SK-N-SH treated with all-trans-retinoic acid at 6 μM for 48 hours (cell line): ENCODE results near the gene SLC38A2.

Experiments
- ATAC-seq: fragments of 200-7000 bp; cut with Tn5 transposase; 3 replicates; pipeline ENCODE4 v1.9.1; 2020; ENCODE audit warnings: mild to moderate bottlenecking, moderate library complexity
- ARNTL ChIP-seq: fragments of 450-650 bp; formaldehyde crosslinking; IDR thresholded peaks from 2 replicates; pipeline ENCODE4 v1.5.0; 2020; ENCODE audit warnings: low read depth, mild to moderate bottlenecking, moderate library complexity, borderline replicate concordance
- CREB5 ChIP-seq: fragments of 250-450 bp; sonication (Bioruptor Pico); IDR thresholded peaks from 2 replicates; pipeline ENCODE4 v1.5.1; 2020; ENCODE audit warnings: low read depth, mild to moderate bottlenecking, moderate library complexity
- CSDC2 ChIP-seq: fragments of 250-450 bp; sonication (Bioruptor Pico); IDR thresholded peaks from 2 replicates; pipeline ENCODE4 v1.5.0; 2020; ENCODE audit warnings: mild to moderate bottlenecking, moderate library complexity
- CSRNP3 ChIP-seq: fragments of 250-450 bp; sonication (Bioruptor Pico); IDR thresholded peaks from 2 replicates; pipeline ENCODE4 v1.5.1; 2021; ENCODE audit warnings: mild to moderate bottlenecking, moderate library complexity
- ESRRG ChIP-seq: fragments of 250-450 bp; sonication (Bioruptor Pico); IDR thresholded peaks from 2 replicates; pipeline ENCODE4 v1.6.1; 2021; ENCODE audit warnings: mild to moderate bottlenecking
- GLIS3 ChIP-seq: fragments of 250-450 bp; sonication (Bioruptor Pico); IDR thresholded peaks from 2 replicates; pipeline ENCODE4 v1.5.0; 2020; ENCODE audit warnings: mild to moderate bottlenecking, moderate library complexity
- PATZ1 ChIP-seq: fragments of 250-450 bp; sonication (Bioruptor Pico); IDR thresholded peaks from 2 replicates; pipeline ENCODE4 v1.8.0; 2020; ENCODE audit warnings: mild to moderate bottlenecking, moderate library complexity, borderline replicate concordance
- POU6F1 ChIP-seq: fragments of 250-450 bp; sonication (Bioruptor Pico); IDR thresholded peaks from 2 replicates; pipeline ENCODE4 v1.8.0; 2021; ENCODE audit warnings: low read depth, mild to moderate bottlenecking, moderate library complexity, borderline replicate concordance
- TCF4 ChIP-seq: fragments of 250-450 bp; sonication (Bioruptor Pico); IDR thresholded peaks from 2 replicates; pipeline ENCODE4 v1.8.0; 2021; ENCODE audit warnings: mild to moderate bottlenecking, moderate library complexity, borderline replicate concordance
- TOX ChIP-seq: fragments of 250-450 bp; sonication (Bioruptor Pico); IDR thresholded peaks from 2 replicates; pipeline ENCODE4 v1.8.0; 2021; ENCODE audit warnings: mild to moderate bottlenecking, moderate library complexity, borderline replicate concordance
- TSHZ2 ChIP-seq: fragments of 250-450 bp; sonication (Bioruptor Pico); IDR thresholded peaks from 2 replicates; pipeline ENCODE4 v1.5.0; 2020; ENCODE audit warnings: mild to moderate bottlenecking, moderate library complexity
- ZC3H10 ChIP-seq: fragments of 250-450 bp; sonication (Bioruptor Pico); IDR thresholded peaks from 2 replicates; pipeline ENCODE4 v1.5.1; 2021; ENCODE audit warnings: mild to moderate bottlenecking, moderate library complexity
- ZFP3 ChIP-seq: fragments of 250-450 bp; sonication (Bioruptor Pico); IDR thresholded peaks from 2 replicates; pipeline ENCODE4 v1.5.0; 2020; ENCODE audit warnings: mild to moderate bottlenecking, moderate library complexity
- ZFP30 ChIP-seq: fragments of 450-650 bp; formaldehyde crosslinking; IDR thresholded peaks from 2 replicates; pipeline ENCODE4 v1.5.0; 2022; ENCODE audit warnings: mild to moderate bottlenecking, moderate library complexity
- ZNF565 ChIP-seq: fragments of 450-650 bp; formaldehyde crosslinking; conservative IDR thresholded peaks from 2 replicates; pipeline ENCODE4 v1.5.0; 2020; ENCODE audit warnings: low read depth, mild to moderate bottlenecking, moderate library complexity
- ZNF70 ChIP-seq: fragments of 450-650 bp; formaldehyde crosslinking; IDR thresholded peaks from 2 replicates; pipeline ENCODE4 v1.5.0; 2020; ENCODE audit warnings: mild to moderate bottlenecking, moderate library complexity
- ZNF8 ChIP-seq: fragments of 450-650 bp; formaldehyde crosslinking; IDR thresholded peaks from 2 replicates; pipeline ENCODE4 v1.5.0; 2020; ENCODE audit warnings: mild to moderate bottlenecking, moderate library complexity

SLC38A2 gene

GRCh38 chr12:46369095-46369473 lies 3.5 kb downstream of the SLC38A2 start:
- ATAC-seq = no peak
- TF ChIP-seq GLIS3 (0 out of 2 replicates have a peak, but pooled peaks have one; percentile 7), CSDC2 (CRISPR knock-in tag) (no peak), ARNTL (CRISPR knock-in tag) (no peak), CREB5 (CRISPR knock-in tag) (no peak)
- TF ChIP-seq, all 23 proteins: peak for 1

GRCh38 chr12:46368684-46369083 lies 3.9 kb downstream of the SLC38A2 start:
- TF ChIP-seq PATZ1 (CRISPR knock-in tag) = no peak
- no peak for TF ChIP-seq ZFP3 (CRISPR knock-in tag)
- TF ChIP-seq ARNTL (CRISPR knock-in tag) = no peak
- TF ChIP-seq TCF4 = no peak
- no peak for TF ChIP-seq ZNF565 (CRISPR knock-in tag)
- no peak for TF ChIP-seq ZFP30 (CRISPR knock-in tag)
- no peak for TF ChIP-seq ZNF70 (CRISPR knock-in tag)
- no peak for TF ChIP-seq TOX (CRISPR knock-in tag)
- ATAC-seq = no peak

- ATAC-seq = no peak
- TF ChIP-seq ZC3H10 (CRISPR knock-in tag) (no peak), TOX (CRISPR knock-in tag) (no peak), ZNF8 (no peak), PATZ1 (CRISPR knock-in tag) (no peak), ARNTL (CRISPR knock-in tag) (no peak), ZNF70 (CRISPR knock-in tag) (no peak), TSHZ2 (CRISPR knock-in tag) (no peak), CSRNP3 (CRISPR knock-in tag) (no peak), CREB5 (CRISPR knock-in tag) (no peak), ZNF565 (CRISPR knock-in tag) (no peak), POU6F1 (CRISPR knock-in tag) (no peak), ESRRG (no peak)
These were observed 4.4 kb downstream of the SLC38A2 start for GRCh38 chr12:46368138-46368537.
